ENCODE measurements around the gene NXN.

DNA sequence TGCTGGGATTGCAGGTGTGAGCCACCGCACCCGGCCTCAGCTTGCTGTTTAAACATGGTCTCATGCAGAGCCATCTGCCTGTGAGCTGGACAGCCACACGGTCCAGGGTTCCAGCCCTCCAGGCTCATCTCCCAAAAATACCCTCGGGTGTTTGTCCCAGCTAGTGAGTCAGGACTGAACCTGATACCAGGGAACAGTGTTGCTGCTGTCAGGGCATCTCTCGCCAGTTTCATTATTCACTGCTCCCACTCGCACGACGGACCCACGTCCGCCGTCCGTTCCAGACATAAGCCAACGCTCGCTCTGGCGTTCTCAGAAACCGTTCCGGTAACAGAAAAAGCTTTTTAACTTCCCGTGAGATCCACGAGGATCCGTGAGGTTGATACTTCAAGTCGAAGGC is 77.6 kb downstream of the NXN start:
- no peak for TF ChIP-seq TAF1 (IDR thresholded peaks at IDR 0.05; ENCODE audit: borderline replicate concordance, low read depth, low read length)
- TF ChIP-seq POLR2AphosphoS5 (IDR thresholded peaks at IDR 0.05; ENCODE audit: low read depth, low read length), result no peak
